SK-N-SH treated with all-trans-retinoic acid at 6 μM for 48 hours (cell line): ENCODE results near the gene IGF1R.

Experiments
- ATAC-seq: fragments of 200-7000 bp; cut with Tn5 transposase; 3 replicates; pipeline ENCODE4 v1.9.1; 2020; ENCODE audit warnings: mild to moderate bottlenecking, moderate library complexity
- ARNTL ChIP-seq: fragments of 450-650 bp; formaldehyde crosslinking; IDR thresholded peaks from 2 replicates; pipeline ENCODE4 v1.5.0; 2020; ENCODE audit warnings: low read depth, mild to moderate bottlenecking, moderate library complexity, borderline replicate concordance
- BACH2 ChIP-seq: fragments of 250-450 bp; sonication (Bioruptor Pico); IDR thresholded peaks from 2 replicates; pipeline ENCODE4 v1.9.0; 2021; ENCODE audit warnings: mild to moderate bottlenecking, borderline replicate concordance
- ESRRG ChIP-seq: fragments of 250-450 bp; sonication (Bioruptor Pico); IDR thresholded peaks from 2 replicates; pipeline ENCODE4 v1.6.1; 2021; ENCODE audit warnings: mild to moderate bottlenecking
- GLIS3 ChIP-seq: fragments of 250-450 bp; sonication (Bioruptor Pico); IDR thresholded peaks from 2 replicates; pipeline ENCODE4 v1.5.0; 2020; ENCODE audit warnings: mild to moderate bottlenecking, moderate library complexity
- ISL1 ChIP-seq: fragments of 250-450 bp; sonication (Bioruptor Pico); IDR thresholded peaks from 2 replicates; pipeline ENCODE4 v2.1.2; 2022; ENCODE audit warnings: mild to moderate bottlenecking, moderate library complexity
- OSR1 ChIP-seq: fragments of 250-450 bp; sonication (Bioruptor Pico); IDR thresholded peaks from 2 replicates; pipeline ENCODE4 v1.8.0; 2022; ENCODE audit warnings: moderate library complexity, mild to moderate bottlenecking, inconsistent platforms
- PPARA ChIP-seq: fragments of 250-450 bp; sonication (Bioruptor Pico); IDR thresholded peaks from 2 replicates; pipeline ENCODE4 v1.5.0; 2020; ENCODE audit warnings: mild to moderate bottlenecking, borderline replicate concordance
- RARB ChIP-seq: fragments of 250-450 bp; sonication (Bioruptor Pico); IDR thresholded peaks from 2 replicates; pipeline ENCODE4 v1.8.0; 2021; ENCODE audit warnings: mild to moderate bottlenecking, moderate library complexity
- TCF4 ChIP-seq: fragments of 250-450 bp; sonication (Bioruptor Pico); IDR thresholded peaks from 2 replicates; pipeline ENCODE4 v1.8.0; 2021; ENCODE audit warnings: mild to moderate bottlenecking, moderate library complexity, borderline replicate concordance
- TOX ChIP-seq: fragments of 250-450 bp; sonication (Bioruptor Pico); IDR thresholded peaks from 2 replicates; pipeline ENCODE4 v1.8.0; 2021; ENCODE audit warnings: mild to moderate bottlenecking, moderate library complexity, borderline replicate concordance
- TSHZ2 ChIP-seq: fragments of 250-450 bp; sonication (Bioruptor Pico); IDR thresholded peaks from 2 replicates; pipeline ENCODE4 v1.5.0; 2020; ENCODE audit warnings: mild to moderate bottlenecking, moderate library complexity
- ZC3H10 ChIP-seq: fragments of 250-450 bp; sonication (Bioruptor Pico); IDR thresholded peaks from 2 replicates; pipeline ENCODE4 v1.5.1; 2021; ENCODE audit warnings: mild to moderate bottlenecking, moderate library complexity
- ZFP3 ChIP-seq: fragments of 250-450 bp; sonication (Bioruptor Pico); IDR thresholded peaks from 2 replicates; pipeline ENCODE4 v1.5.0; 2020; ENCODE audit warnings: mild to moderate bottlenecking, moderate library complexity
- ZFP30 ChIP-seq: fragments of 450-650 bp; formaldehyde crosslinking; IDR thresholded peaks from 2 replicates; pipeline ENCODE4 v1.5.0; 2022; ENCODE audit warnings: mild to moderate bottlenecking, moderate library complexity
- ZNF565 ChIP-seq: fragments of 450-650 bp; formaldehyde crosslinking; conservative IDR thresholded peaks from 2 replicates; pipeline ENCODE4 v1.5.0; 2020; ENCODE audit warnings: low read depth, mild to moderate bottlenecking, moderate library complexity
- ZNF70 ChIP-seq: fragments of 450-650 bp; formaldehyde crosslinking; IDR thresholded peaks from 2 replicates; pipeline ENCODE4 v1.5.0; 2020; ENCODE audit warnings: mild to moderate bottlenecking, moderate library complexity
- ZNF8 ChIP-seq: fragments of 450-650 bp; formaldehyde crosslinking; IDR thresholded peaks from 2 replicates; pipeline ENCODE4 v1.5.0; 2020; ENCODE audit warnings: mild to moderate bottlenecking, moderate library complexity
- TF ChIP-seq, protein P1 (sequence below): fragments of 250-450 bp; sonication (Bioruptor Pico); IDR thresholded peaks from 2 replicates; pipeline ENCODE4 v1.5.1; 2021; ENCODE audit warnings: mild to moderate bottlenecking, moderate library complexity
- TF ChIP-seq, protein P2 (sequence below): fragments of 250-450 bp; sonication (Bioruptor Pico); IDR thresholded peaks from 2 replicates; pipeline ENCODE4 v1.5.1; 2020; ENCODE audit warnings: low read depth, mild to moderate bottlenecking, moderate library complexity

Gene IGF1R

DNA sequence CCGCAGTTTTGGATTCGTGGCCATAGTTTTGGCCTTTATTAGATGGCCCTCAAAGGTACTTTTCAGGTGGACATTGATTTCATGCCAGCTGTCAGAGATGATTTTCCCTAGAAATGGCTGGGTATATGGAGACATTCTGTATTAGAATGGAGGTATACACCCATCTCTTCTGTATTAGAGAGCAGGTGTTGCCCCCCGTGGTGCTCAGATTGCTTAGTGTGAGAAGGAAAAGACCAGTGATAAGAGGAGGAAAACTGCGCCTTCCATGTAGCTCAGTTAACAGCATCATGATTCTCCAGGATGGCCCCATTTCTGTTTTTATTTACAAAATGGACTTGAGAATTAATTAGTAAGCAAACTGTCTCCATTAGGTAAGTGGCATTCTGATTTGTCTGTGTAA lies 145.9 kb downstream of the IGF1R start:
- no peak for TF ChIP-seq ZFP3 (CRISPR knock-in tag)
- TF ChIP-seq TSHZ2 (CRISPR knock-in tag): no peak
- TF ChIP-seq, protein P1, sequence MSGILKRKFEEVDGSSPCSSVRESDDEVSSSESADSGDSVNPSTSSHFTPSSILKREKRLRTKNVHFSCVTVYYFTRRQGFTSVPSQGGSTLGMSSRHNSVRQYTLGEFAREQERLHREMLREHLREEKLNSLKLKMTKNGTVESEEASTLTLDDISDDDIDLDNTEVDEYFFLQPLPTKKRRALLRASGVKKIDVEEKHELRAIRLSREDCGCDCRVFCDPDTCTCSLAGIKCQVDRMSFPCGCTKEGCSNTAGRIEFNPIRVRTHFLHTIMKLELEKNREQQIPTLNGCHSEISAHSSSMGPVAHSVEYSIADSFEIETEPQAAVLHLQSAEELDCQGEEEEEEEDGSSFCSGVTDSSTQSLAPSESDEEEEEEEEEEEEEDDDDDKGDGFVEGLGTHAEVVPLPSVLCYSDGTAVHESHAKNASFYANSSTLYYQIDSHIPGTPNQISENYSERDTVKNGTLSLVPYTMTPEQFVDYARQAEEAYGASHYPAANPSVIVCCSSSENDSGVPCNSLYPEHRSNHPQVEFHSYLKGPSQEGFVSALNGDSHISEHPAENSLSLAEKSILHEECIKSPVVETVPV (CRISPR knock-in tag): no peak
- TF ChIP-seq ZC3H10: no peak
- TF ChIP-seq BACH2 (CRISPR knock-in tag): no peak
- TF ChIP-seq TOX (CRISPR knock-in tag): no peak
- TF ChIP-seq, protein P2, sequence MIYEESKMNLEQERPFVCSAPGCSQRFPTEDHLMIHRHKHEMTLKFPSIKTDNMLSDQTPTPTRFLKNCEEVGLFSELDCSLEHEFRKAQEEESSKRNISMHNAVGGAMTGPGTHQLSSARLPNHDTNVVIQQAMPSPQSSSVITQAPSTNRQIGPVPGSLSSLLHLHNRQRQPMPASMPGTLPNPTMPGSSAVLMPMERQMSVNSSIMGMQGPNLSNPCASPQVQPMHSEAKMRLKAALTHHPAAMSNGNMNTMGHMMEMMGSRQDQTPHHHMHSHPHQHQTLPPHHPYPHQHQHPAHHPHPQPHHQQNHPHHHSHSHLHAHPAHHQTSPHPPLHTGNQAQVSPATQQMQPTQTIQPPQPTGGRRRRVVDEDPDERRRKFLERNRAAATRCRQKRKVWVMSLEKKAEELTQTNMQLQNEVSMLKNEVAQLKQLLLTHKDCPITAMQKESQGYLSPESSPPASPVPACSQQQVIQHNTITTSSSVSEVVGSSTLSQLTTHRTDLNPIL (CRISPR knock-in tag): no peak
- no peak for TF ChIP-seq GLIS3 (CRISPR knock-in tag)
- no peak for TF ChIP-seq ARNTL
- no peak for TF ChIP-seq ZNF70 (CRISPR knock-in tag)
- no peak for TF ChIP-seq ZFP30 (CRISPR knock-in tag)
- no peak for TF ChIP-seq ZNF8
- no peak for TF ChIP-seq PPARA
- ATAC-seq: no peak

DNA sequence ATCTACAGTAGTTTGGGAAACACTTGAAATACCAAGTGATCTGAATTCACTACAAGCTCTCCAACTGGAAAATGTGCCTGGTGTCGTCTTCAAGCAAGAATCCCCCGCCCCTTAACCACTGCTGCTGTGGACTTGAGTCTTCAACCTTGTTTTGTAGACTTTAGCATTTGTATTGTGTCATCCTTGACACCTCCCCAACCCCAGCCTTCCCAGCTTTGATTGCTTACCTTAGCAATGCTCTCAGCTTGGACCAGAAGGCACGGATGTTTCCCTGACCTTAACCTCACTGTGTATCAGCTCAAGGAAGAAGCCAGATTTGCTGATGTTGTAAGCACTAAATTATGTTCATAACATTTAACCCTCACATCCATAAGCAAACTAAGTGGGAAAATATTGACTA lies 146.4 kb downstream of the IGF1R start:
- ATAC-seq: no peak

GRCh38 chr15:98795980-98796379 lies 147.6 kb downstream of the IGF1R start:
- ATAC-seq: no peak
- no peak for TF ChIP-seq TCF4 (CRISPR knock-in tag)
- TF ChIP-seq, protein P2 (CRISPR knock-in tag): no peak
- TF ChIP-seq OSR1 (CRISPR knock-in tag): no peak
- no peak for TF ChIP-seq TOX (CRISPR knock-in tag)

More for the DNA sequence above, 146.4 kb downstream of the IGF1R start:
- TF ChIP-seq ZFP30 (CRISPR knock-in tag): no peak
- TF ChIP-seq TOX (CRISPR knock-in tag): no peak
- TF ChIP-seq RARB (CRISPR knock-in tag): no peak
- no peak for TF ChIP-seq ZNF565 (CRISPR knock-in tag)
- TF ChIP-seq ESRRG (CRISPR knock-in tag): no peak
- no peak for TF ChIP-seq ZNF70 (CRISPR knock-in tag)
- TF ChIP-seq ZFP3 (CRISPR knock-in tag): no peak
- TF ChIP-seq ISL1 (CRISPR knock-in tag): no peak
- TF ChIP-seq, protein P1 (CRISPR knock-in tag): no peak
- no peak for TF ChIP-seq OSR1 (CRISPR knock-in tag)

- TF ChIP-seq ZNF8: no peak
- ATAC-seq: no peak
These were observed 148.5 kb downstream of the IGF1R start for GRCh38 chr15:98796685-98797357.
